Fibroblast of pulmonary artery (primary cell): Measurements from ENCODE around the gene NPLOC4.

Source experiments
- DNase-seq: peaks from one replicate; pipeline ENCODE4 v3.0.0-alpha.2; 2010; ENCODE audit warnings: low read depth
- H3K4me3 ChIP-seq: replicated peaks from 2 replicates; pipeline ENCODE4 v1.5.1; 2011; ENCODE audit warnings: low read depth, mild to moderate bottlenecking, control low read depth, low read length, moderate library complexity
- CTCF ChIP-seq: IDR thresholded peaks from 2 replicates; pipeline ENCODE4 v1.5.1; 2011; ENCODE audit warnings: mild to moderate bottlenecking, control low read depth, low read length, inconsistent platforms; ENCODE audit errors: missing control alignments

The NPLOC4 gene

GRCh38 chr17:81544281-81544974 lies 92.5 kb downstream of the NPLOC4 start:
- no peak for DNase-seq
- H3K4me3 ChIP-seq, result no peak overlapping the region
- TF ChIP-seq CTCF, result no peak

GRCh38 chr17:81543756-81544155 lies 93.2 kb downstream of the NPLOC4 start:
- no peak overlapping the region for H3K4me3 ChIP-seq
- no peak for DNase-seq
- TF ChIP-seq CTCF, result no peak

- TF ChIP-seq CTCF, result no peak
- no peak for DNase-seq
- no peak overlapping the region for H3K4me3 ChIP-seq
These were observed 93.6 kb downstream of the NPLOC4 start for GRCh38 chr17:81543339-81543675.

- TF ChIP-seq CTCF, result no peak
- no peak overlapping the region for H3K4me3 ChIP-seq
- DNase-seq, result no peak
These were observed 94.2 kb downstream of the NPLOC4 start for GRCh38 chr17:81542431-81543338.

- no peak for TF ChIP-seq CTCF
- DNase-seq, result no peak
- H3K4me3 ChIP-seq, result no peak overlapping the region
These were observed 95.8 kb downstream of the NPLOC4 start for GRCh38 chr17:81541123-81541522.

GRCh38 chr17:81540676-81541027 lies 96.3 kb downstream of the NPLOC4 start:
- no peak overlapping the region for H3K4me3 ChIP-seq
- no peak for DNase-seq
- TF ChIP-seq CTCF, result no peak
